Measurements from ENCODE around the gene RAB5IF. TPM values are rescaled to one million over a fixed set of nuclear protein-coding genes. Genes with fewer than 3 reads are reported as not detected.

RAB5IF gene
- total and polyA plus RNA-seq, 4 donors = 46.7 to 75.7 (median 69.1) TPM

DNA sequence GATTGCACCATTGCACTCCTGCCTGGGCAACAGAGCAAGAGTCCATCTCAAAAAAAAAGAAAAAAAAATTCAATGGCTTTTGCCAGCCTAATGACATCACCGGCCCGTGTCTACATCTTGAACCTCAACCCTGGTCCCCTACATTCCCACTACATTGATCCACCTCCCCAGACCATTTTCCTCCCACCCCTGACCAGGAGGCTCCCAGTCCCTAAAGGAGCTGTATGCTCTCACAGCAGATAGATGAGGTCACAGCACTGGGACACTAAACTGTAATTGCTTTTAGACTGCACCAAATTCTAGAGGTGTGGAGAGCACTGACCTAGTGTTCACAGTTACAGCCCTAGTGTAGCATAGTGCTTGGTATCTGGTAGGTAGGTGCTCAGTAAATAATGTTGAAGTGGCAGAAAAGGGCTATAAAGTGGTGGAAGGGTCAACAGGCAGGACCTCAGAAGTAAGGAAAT is 21.5 kb upstream of the RAB5IF start:
- Histone ChIP-seq H3K4me3 (ENCODE audit: low read depth, low read length) (no peak overlapping the region), H3K36me3 (ENCODE audit: control insufficient read depth, insufficient read depth, low read length) (peaks cover 32% of the 10 kb centered on the region), H3K27ac (ENCODE audit: low read depth, low read length) (no peak overlapping the region), H3K4me1 (ENCODE audit: control insufficient read depth, insufficient read depth, low read length) (no peaks in the 10 kb centered on the region), H3K27me3 (ENCODE audit: control insufficient read depth, insufficient read depth, low read length) (no peaks in the 10 kb centered on the region), H3K9me3 (ENCODE audit: control insufficient read depth, insufficient read depth, low read length) (no peaks in the 10 kb centered on the region)
- WGBS (ENCODE audit: insufficient coverage) = no CpG with 5 or more reads among the region's 2 CpGs
- DNase-seq (ENCODE audit: low read depth in 4 of 6, low spot score in 6 of 6) = no peak

- Histone ChIP-seq H3K36me3 (ENCODE audit: control insufficient read depth, insufficient read depth, low read length) (peaks cover 24% of the 10 kb centered on the region), H3K9me3 (ENCODE audit: control insufficient read depth, insufficient read depth, low read length) (no peaks in the 10 kb centered on the region), H3K4me1 (ENCODE audit: control insufficient read depth, insufficient read depth, low read length) (no peaks in the 10 kb centered on the region), H3K27ac (ENCODE audit: low read depth, low read length) (no peak overlapping the region), H3K4me3 (ENCODE audit: low read depth, low read length) (no peak overlapping the region), H3K27me3 (ENCODE audit: control insufficient read depth, insufficient read depth, low read length) (no peaks in the 10 kb centered on the region)
- WGBS (ENCODE audit: insufficient coverage) = 36% methylated on average over 2 of the region's 8 CpGs
- DNase-seq (ENCODE audit: low read depth in 4 of 6, low spot score in 6 of 6) = peak in 1 of 6 donors; percentile 28
Measured at GRCh38 chr20:36585410-36586125, 20.0 kb upstream of the RAB5IF start.

- Histone ChIP-seq H3K4me1 (ENCODE audit: control insufficient read depth, insufficient read depth, low read length) (peaks cover 10% of the 10 kb centered on the region), H3K27me3 (ENCODE audit: control insufficient read depth, insufficient read depth, low read length) (no peaks in the 10 kb centered on the region), H3K27ac (ENCODE audit: low read depth, low read length) (no peak overlapping the region), H3K9me3 (ENCODE audit: control insufficient read depth, insufficient read depth, low read length) (no peaks in the 10 kb centered on the region), H3K36me3 (ENCODE audit: control insufficient read depth, insufficient read depth, low read length) (peaks cover 25% of the 10 kb centered on the region), H3K4me3 (ENCODE audit: low read depth, low read length) (no peak overlapping the region)
- WGBS (ENCODE audit: insufficient coverage) = 75% methylated on average over 2 of the region's 3 CpGs
- no peak for DNase-seq (ENCODE audit: low read depth in 4 of 6, low spot score in 6 of 6)
Measured at GRCh38 chr20:36587388-36588070, 18.1 kb upstream of the RAB5IF start.

DNA sequence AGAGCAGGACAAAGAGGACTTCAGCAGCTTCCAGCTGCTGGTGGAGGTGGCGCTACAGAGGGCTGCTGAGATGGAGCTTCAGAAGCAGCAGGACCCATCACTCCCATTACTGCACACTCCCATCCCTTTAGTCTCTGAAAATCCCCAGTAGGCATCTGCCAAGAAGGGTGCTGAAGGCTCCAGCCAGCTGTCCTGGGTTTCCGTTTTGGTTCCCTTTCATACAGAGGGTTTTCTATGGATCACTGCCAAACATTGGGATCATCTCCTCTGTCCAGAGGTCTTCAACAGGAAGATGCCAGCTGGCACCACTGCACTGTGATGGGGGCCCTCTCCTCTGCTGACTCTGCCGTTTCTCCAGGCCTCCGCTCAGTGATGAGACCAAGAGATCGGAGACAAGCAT is 14.3 kb upstream of the RAB5IF start:
- Histone ChIP-seq H3K4me1 (ENCODE audit: control insufficient read depth, insufficient read depth, low read length) (peaks cover 10% of the 10 kb centered on the region), H3K9me3 (ENCODE audit: control insufficient read depth, insufficient read depth, low read length) (no peaks in the 10 kb centered on the region), H3K27ac (ENCODE audit: low read depth, low read length) (no peak overlapping the region), H3K36me3 (ENCODE audit: control insufficient read depth, insufficient read depth, low read length) (peaks cover 21% of the 10 kb centered on the region), H3K4me3 (ENCODE audit: low read depth, low read length) (no peak overlapping the region), H3K27me3 (ENCODE audit: control insufficient read depth, insufficient read depth, low read length) (no peaks in the 10 kb centered on the region)
- WGBS (ENCODE audit: insufficient coverage) = 64% methylated on average over 5 of the region's 5 CpGs
- peak in 2 of 6 donors; percentile 14 to 39 for DNase-seq (ENCODE audit: low read depth in 4 of 6, low spot score in 6 of 6)

DNA sequence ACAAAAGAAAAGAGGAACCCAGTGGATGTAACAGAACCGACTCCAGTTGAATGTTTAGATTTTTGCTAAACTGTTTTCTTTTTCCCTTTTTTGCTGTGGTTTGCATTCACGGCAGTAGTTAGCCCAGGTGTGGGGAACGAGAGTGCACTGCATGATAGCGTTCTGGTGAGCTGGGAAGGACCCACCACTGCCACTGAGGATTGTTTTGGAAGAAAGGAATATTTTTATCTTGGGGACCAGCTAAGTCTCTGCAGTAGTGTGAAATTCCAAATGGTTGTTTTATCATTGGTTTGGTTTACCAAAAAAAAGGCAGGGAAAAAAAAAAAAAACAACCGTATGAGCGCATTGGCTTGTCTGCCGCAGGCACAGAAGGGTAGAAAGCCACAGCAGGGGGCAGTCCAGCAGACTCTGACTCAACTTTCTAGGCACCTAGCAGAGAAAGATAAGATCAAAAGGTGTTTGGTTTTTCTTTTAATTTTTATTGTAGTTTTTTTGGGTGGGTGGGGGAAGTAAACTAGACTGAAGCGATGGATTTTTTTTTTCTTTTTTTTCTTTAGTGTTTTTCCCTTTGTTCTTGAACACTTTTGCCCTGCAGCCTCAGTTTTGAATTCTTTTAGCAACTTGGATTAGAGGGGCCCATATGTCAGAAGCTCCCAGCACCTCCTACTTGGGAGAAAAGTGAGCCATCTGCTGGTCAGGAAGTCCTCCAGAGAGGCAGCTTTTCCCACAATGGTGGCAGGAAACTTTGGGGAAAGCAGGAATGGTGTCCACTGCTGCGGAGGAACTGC is 13.5 kb upstream of the RAB5IF start:
- peak in 2 of 6 donors; percentile 71 to 79 for DNase-seq (ENCODE audit: low read depth in 4 of 6, low spot score in 6 of 6)
- 72% methylated on average over 6 of the region's 9 CpGs for WGBS (ENCODE audit: insufficient coverage)
- no peak overlapping the region for H3K4me3 ChIP-seq (ENCODE audit: low read depth, low read length)
- H3K27me3 ChIP-seq (ENCODE audit: control insufficient read depth, insufficient read depth, low read length) = no peaks in the 10 kb centered on the region
- peaks cover 18% of the 10 kb centered on the region for H3K36me3 ChIP-seq (ENCODE audit: control insufficient read depth, insufficient read depth, low read length)
- H3K9me3 ChIP-seq (ENCODE audit: control insufficient read depth, insufficient read depth, low read length) = no peaks in the 10 kb centered on the region
- no peak overlapping the region for H3K27ac ChIP-seq (ENCODE audit: low read depth, low read length)
- peaks cover 10% of the 10 kb centered on the region for H3K4me1 ChIP-seq (ENCODE audit: control insufficient read depth, insufficient read depth, low read length)

GRCh38 chr20:36593347-36593929 is 12.1 kb upstream of the RAB5IF start:
- Histone ChIP-seq H3K27ac (ENCODE audit: low read depth, low read length) (no peak overlapping the region), H3K36me3 (ENCODE audit: control insufficient read depth, insufficient read depth, low read length) (peaks cover 12% of the 10 kb centered on the region), H3K4me3 (ENCODE audit: low read depth, low read length) (no peak overlapping the region), H3K9me3 (ENCODE audit: control insufficient read depth, insufficient read depth, low read length) (no peaks in the 10 kb centered on the region), H3K4me1 (ENCODE audit: control insufficient read depth, insufficient read depth, low read length) (peaks cover 10% of the 10 kb centered on the region), H3K27me3 (ENCODE audit: control insufficient read depth, insufficient read depth, low read length) (no peaks in the 10 kb centered on the region)
- WGBS (ENCODE audit: insufficient coverage) = 91% methylated on average over 4 of the region's 5 CpGs
- no peak for DNase-seq (ENCODE audit: low read depth in 4 of 6, low spot score in 6 of 6)

DNA sequence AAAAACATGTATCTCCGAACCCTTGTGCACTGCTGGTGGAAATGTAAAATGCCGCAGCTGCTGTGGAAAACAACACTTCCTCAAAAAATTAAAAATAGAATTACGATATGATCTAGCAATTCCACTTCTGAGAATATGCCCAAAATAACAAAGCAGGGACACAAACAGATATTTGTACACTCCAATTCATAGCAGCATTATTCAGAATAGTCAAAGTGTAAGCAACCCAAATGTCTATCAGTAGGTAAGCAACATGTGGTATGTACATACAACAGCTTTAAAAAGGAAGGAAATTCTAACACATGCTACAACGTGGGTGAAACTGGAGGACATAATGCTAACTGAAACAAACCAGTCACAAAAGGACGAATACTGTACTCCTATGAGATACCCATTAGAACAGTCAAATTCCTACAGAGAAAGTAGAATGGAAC is 5.7 kb upstream of the RAB5IF start:
- WGBS (ENCODE audit: insufficient coverage) = 100% methylated on average over 2 of the region's 5 CpGs
- no peak overlapping the region for H3K4me3 ChIP-seq (ENCODE audit: low read depth, low read length)
- H3K9me3 ChIP-seq (ENCODE audit: control insufficient read depth, insufficient read depth, low read length) = no peaks in the 10 kb centered on the region

GRCh38 chr20:36601540-36601939 is 4.0 kb upstream of the RAB5IF start:
- no peak for DNase-seq (ENCODE audit: low read depth in 4 of 6, low spot score in 6 of 6)
- H3K4me3 ChIP-seq (ENCODE audit: low read depth, low read length) = no peak overlapping the region
- H3K4me1 ChIP-seq (ENCODE audit: control insufficient read depth, insufficient read depth, low read length) = peaks cover 13% of the 10 kb centered on the region
- no peaks in the 10 kb centered on the region for H3K9me3 ChIP-seq (ENCODE audit: control insufficient read depth, insufficient read depth, low read length)
- no peak overlapping the region for H3K27ac ChIP-seq (ENCODE audit: low read depth, low read length)
- no peaks in the 10 kb centered on the region for H3K36me3 ChIP-seq (ENCODE audit: control insufficient read depth, insufficient read depth, low read length)
- H3K27me3 ChIP-seq (ENCODE audit: control insufficient read depth, insufficient read depth, low read length) = no peaks in the 10 kb centered on the region
- WGBS (ENCODE audit: insufficient coverage) = 79% methylated on average over 1 of the region's 1 CpG

More for the DNA sequence above, 5.7 kb upstream of the RAB5IF start:
- H3K27me3 ChIP-seq (ENCODE audit: control insufficient read depth, insufficient read depth, low read length) = no peaks in the 10 kb centered on the region
- H3K4me1 ChIP-seq (ENCODE audit: control insufficient read depth, insufficient read depth, low read length) = peaks cover 3% of the 10 kb centered on the region
- no peak overlapping the region for H3K27ac ChIP-seq (ENCODE audit: low read depth, low read length)
- no peak for DNase-seq (ENCODE audit: low read depth in 4 of 6, low spot score in 6 of 6)
- no peaks in the 10 kb centered on the region for H3K36me3 ChIP-seq (ENCODE audit: control insufficient read depth, insufficient read depth, low read length)

- Histone ChIP-seq H3K4me3 (ENCODE audit: low read depth, low read length) (peak overlapping the region; percentile 88), H3K9me3 (ENCODE audit: control insufficient read depth, insufficient read depth, low read length) (no peaks in the 10 kb centered on the region), H3K36me3 (ENCODE audit: control insufficient read depth, insufficient read depth, low read length) (peaks cover 24% of the 10 kb centered on the region), H3K4me1 (ENCODE audit: control insufficient read depth, insufficient read depth, low read length) (peaks cover 22% of the 10 kb centered on the region), H3K27ac (ENCODE audit: low read depth, low read length) (peak overlapping the region; percentile 72), H3K27me3 (ENCODE audit: control insufficient read depth, insufficient read depth, low read length) (no peaks in the 10 kb centered on the region)
- WGBS (ENCODE audit: insufficient coverage) = 66% methylated on average over 12 of the region's 15 CpGs
- no peak for DNase-seq (ENCODE audit: low read depth in 4 of 6, low spot score in 6 of 6)
Measured at GRCh38 chr20:36604952-36605398, 604 bp upstream of the RAB5IF start.
